ENCODE results near the gene SLC6A17.

Gene SLC6A17

GRCh38 chr1:110135666-110136065 is 14.6 kb upstream of the SLC6A17 start:
- no peak for DNase-seq

DNA sequence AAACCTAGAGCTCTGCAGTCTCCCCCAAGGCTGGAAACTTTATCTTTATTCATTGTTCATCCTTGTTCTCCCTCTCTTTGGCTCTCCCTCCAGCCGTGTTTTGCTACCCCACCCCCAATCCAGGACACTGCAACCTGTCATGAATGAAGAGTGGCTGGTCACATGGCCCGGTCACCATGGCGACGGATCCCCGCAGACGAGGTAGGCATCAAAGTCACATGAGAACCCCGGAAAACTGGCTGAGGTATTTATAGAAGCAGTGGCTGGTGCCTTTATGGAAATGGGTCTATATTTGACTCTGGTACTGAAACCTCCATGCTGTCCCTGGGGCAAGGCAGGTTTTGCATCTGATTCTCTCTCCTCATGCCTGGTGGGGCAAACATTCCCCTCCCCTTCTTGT is 13.4 kb upstream of the SLC6A17 start:
- DNase-seq: peak; percentile 15

DNA sequence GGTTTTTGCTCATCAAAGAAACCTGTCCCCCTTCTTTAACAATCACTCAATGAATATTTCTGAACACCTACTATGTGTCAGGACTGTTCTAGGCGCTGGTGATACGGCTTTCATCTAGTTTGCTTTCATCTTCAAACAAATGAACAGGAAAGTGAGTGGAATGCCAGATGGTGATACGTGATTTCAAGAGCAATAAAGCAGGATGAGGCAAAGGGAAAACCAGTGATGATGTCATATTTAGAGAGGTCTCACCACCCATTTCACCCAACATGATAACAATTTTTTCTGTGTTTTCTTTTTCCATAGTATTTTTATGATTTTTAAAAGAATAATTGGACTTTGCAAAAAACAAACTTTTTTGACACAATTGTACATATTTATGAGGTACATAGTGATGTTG is 11.3 kb upstream of the SLC6A17 start:
- no peak for DNase-seq

GRCh38 chr1:110144366-110144765 is 5.9 kb upstream of the SLC6A17 start:
- no peak for DNase-seq

- DNase-seq: peak; percentile 54
Observed at GRCh38 chr1:110148961-110149360, 1.3 kb upstream of the SLC6A17 start.

GRCh38 chr1:110151175-110151669 is 928 bp downstream of the SLC6A17 start:
- no peak for DNase-seq

DNA sequence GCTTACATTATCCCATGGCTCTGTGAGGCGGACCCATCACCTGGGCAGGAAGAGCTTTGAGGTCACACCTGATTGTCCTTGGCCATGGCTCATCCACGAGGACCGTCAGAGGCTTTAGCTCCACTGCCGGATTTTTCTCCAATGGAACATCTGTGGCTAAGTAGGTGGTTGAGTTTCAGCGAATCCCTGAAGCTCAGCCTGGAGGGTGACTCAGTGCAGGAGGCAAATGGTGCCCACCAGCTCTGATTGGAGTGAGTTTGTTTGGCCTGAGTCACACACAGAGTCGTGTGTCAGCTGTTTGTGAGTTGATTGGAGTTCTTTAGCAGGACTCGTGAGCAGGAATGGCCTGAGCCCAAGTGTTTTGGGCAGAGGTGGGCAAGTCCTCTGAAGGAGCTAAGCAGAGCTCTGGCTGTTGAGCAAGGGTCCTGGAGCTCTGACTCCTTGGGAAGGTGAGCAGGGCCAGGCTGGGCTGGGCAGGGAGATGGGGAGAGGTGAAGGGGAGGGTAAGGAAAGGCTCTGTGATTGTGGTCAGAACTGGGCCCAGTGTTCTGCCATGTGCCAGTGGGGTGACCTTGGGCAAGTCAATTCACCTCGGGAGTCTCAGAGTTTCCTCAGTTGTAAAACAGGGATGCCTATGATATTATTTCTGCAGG is 2.0 kb downstream of the SLC6A17 start:
- DNase-seq: no peak

- no peak for DNase-seq
Observed at GRCh38 chr1:110153407-110153950, 3.2 kb downstream of the SLC6A17 start.

- DNase-seq: peak; percentile 75
Observed at GRCh38 chr1:110155878-110156522, 5.7 kb downstream of the SLC6A17 start.

GRCh38 chr1:110158261-110158660 is 8.0 kb downstream of the SLC6A17 start:
- no peak for DNase-seq

- no peak for DNase-seq
Observed at GRCh38 chr1:110159168-110159567, 8.9 kb downstream of the SLC6A17 start.

GRCh38 chr1:110160538-110161100 is 10.3 kb downstream of the SLC6A17 start:
- DNase-seq: no peak

DNA sequence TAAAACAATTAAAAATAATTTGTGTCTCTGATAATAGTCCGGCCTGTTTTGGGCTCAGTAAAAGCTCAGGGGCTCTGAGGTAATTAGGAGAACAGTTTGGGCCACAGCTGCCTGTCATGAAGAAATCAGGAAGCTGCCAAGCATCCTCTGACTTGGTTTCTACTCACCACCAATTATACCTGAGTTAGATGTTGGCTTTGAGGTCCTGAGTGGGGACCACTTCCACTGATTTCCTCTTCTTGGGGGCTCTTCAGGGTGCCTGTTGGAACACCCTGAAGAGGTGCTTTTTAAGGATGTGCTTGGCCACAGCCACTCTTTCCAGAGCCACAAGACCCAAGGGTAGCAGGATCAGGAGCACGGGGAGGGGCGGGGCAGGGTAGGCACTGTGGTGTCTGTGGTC is 10.9 kb downstream of the SLC6A17 start:
- no peak for DNase-seq

- no peak for DNase-seq
Observed at GRCh38 chr1:110161849-110162248, 11.6 kb downstream of the SLC6A17 start.

- no peak for DNase-seq
Observed at GRCh38 chr1:110163591-110163990, 13.3 kb downstream of the SLC6A17 start.

- DNase-seq: no peak
Observed at GRCh38 chr1:110164725-110165350, 14.5 kb downstream of the SLC6A17 start.

GRCh38 chr1:110165761-110166231 is 15.5 kb downstream of the SLC6A17 start:
- DNase-seq: no peak

GRCh38 chr1:110166861-110167260 is 16.6 kb downstream of the SLC6A17 start:
- DNase-seq: no peak

GRCh38 chr1:110170766-110171733 is 20.8 kb downstream of the SLC6A17 start:
- no peak for DNase-seq

- DNase-seq: no peak
Observed at GRCh38 chr1:110172001-110172400, 21.7 kb downstream of the SLC6A17 start.

DNA sequence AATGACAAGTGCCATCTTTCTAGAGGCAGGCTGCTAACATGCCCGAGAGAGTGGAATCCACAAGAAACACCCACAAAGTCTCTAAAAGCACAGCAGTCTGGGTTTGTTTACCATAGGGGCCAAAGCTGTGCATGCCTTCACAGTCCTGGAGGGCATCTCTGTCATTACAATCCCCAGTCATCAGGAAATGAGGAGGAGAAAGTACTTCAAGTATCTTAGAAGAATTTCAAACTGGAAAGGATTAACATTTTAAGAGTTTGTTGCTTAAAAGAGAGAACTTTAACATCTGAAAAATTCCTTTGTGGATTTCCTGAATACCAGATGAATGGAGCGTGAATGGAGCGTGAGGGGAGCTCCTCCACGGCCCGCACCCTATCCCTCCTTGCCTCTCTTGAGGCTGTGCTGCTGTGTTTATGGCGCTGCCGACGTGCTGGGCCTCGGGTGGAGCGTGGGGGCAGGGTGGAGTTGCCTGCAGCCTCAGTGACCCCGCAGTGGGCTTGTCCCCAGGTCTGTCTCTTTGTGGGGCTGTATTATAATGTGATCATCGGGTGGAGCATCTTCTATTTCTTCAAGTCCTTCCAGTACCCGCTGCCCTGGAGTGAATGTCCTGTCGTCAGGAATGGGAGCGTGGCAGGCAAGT is 23.3 kb downstream of the SLC6A17 start:
- no peak for DNase-seq

- no peak for DNase-seq
Observed at GRCh38 chr1:110174961-110175360, 24.7 kb downstream of the SLC6A17 start.
